K562 (cell line): ENCODE data around the gene MPC1. TPM values are rescaled to one million over a fixed set of nuclear protein-coding genes. Genes with fewer than 3 reads are reported as not detected.

Source experiments
- ATAC-seq: fragments of 200-7000 bp; cut with Tn5 transposase; 3 replicates; pipeline ENCODE4 v1.9.1; 2020; ENCODE audit warnings: moderate library complexity
- BruUV-seq: library from RNA; stranded (reverse); fragments of 400-500 nt; replicated peaks from 2 replicates; lab custom pipeline; 2021; lab: Mats Ljungman, UMichigan
- CTCF ChIA-PET: fragments of 300-600 bp; formaldehyde crosslinking; extraction: SDS; loops from one replicate; lab custom pipeline; 2021; ENCODE audit warnings: low intra/inter-chr PET ratio; lab: Yijun Ruan, JAX
- POLR2A ChIA-PET: fragments of 300-600, 350-650 bp; sonication (Branson Sonifier 250); formaldehyde crosslinking; extraction: SDS; loops from one replicate; lab custom pipeline; 2021; ENCODE audit warnings: antibody characterized with exemption, inconsistent platforms; lab: Yijun Ruan, JAX
- DNase-seq, 4 experiments: peaks; one replicate each; pipeline versions ENCODE4 v3.0.0 to v3.0.0-alpha.2; 2011 to 2018; ENCODE audit warnings: low spot score in 3 of 4, mixed read lengths in 3 of 4; ENCODE audit errors: extremely low read depth in 1 of 4
- FAIRE-seq: peaks from 2 replicates; lab custom pipeline; 2011; peaks lifted over from hg19 to GRCh38; lab: Jason Lieb, UNC
- H2AFZ ChIP-seq: 2 replicates; pipeline ENCODE4 v1.6.0; 2011; ENCODE audit warnings: low read depth, low read length, control low read depth, inconsistent platforms
- H3K27ac ChIP-seq: fragments of 200-600 bp; 3 replicates; pipeline ENCODE4 v1.8.0; 2011; ENCODE audit warnings: low read depth, mild to moderate bottlenecking, control low read depth, inconsistent platforms, low read length, moderate library complexity, mixed read lengths; ENCODE audit errors: extremely low read depth
- H3K27me3 ChIP-seq, 2 experiments: fragments of 300-600 bp in 1 of 2; 2 replicates in 1 of 2; 3 replicates in 1 of 2; pipeline versions ENCODE4 v1.6.0 to v1.8.0; 2011; ENCODE audit warnings: inconsistent platforms in 2 of 2, low read length in 2 of 2, mild to moderate bottlenecking in 1 of 2, mixed read lengths in 1 of 2, moderate library complexity in 1 of 2; ENCODE audit not compliant: control insufficient read depth in 2 of 2, insufficient read depth in 2 of 2
- H3K36me3 ChIP-seq: fragments of 300-600 bp; 3 replicates; pipeline ENCODE4 v1.8.0; 2011; ENCODE audit warnings: mild to moderate bottlenecking, low read length, inconsistent platforms; ENCODE audit not compliant: control insufficient read depth, insufficient read depth
- H3K4me1 ChIP-seq, 2 experiments: fragments of 200-600 bp in 1 of 2; replicated peaks in 1 of 2; 2 replicates in 1 of 2; 3 replicates in 1 of 2; pipeline versions ENCODE4 v1.5.1 to v1.8.0; 2011; ENCODE audit warnings: inconsistent platforms in 2 of 2, low read length in 2 of 2, mild to moderate bottlenecking in 1 of 2, mixed read lengths in 1 of 2, moderate library complexity in 1 of 2; ENCODE audit not compliant: control insufficient read depth in 2 of 2, insufficient read depth in 2 of 2
- H3K4me2 ChIP-seq: 2 replicates; pipeline ENCODE4 v1.6.1; 2011; ENCODE audit warnings: low read length, control low read depth, inconsistent platforms, mixed read lengths; ENCODE audit not compliant: insufficient read depth
- H3K4me3 ChIP-seq: fragments of 200-600 bp; sonication (generic), shearing (Covaris generic); 2 replicates; pipeline ENCODE4 v1.5.1; 2016; ENCODE audit warnings: control low read depth, inconsistent platforms
- H3K79me2 ChIP-seq: fragments of 200-600 bp; 3 replicates; pipeline ENCODE4 v1.8.0; 2011; ENCODE audit warnings: low read length, inconsistent platforms; ENCODE audit not compliant: control insufficient read depth, insufficient read depth
- H3K9ac ChIP-seq, 2 experiments: 2 replicates each; pipeline versions ENCODE4 v1.6.0 to v1.6.1; 2011; ENCODE audit warnings: low read depth in 2 of 2, low read length in 2 of 2, control low read depth in 1 of 2, inconsistent platforms in 1 of 2, mild to moderate bottlenecking in 1 of 2, mixed read lengths in 1 of 2; ENCODE audit not compliant: insufficient read depth in 1 of 2
- H3K9me1 ChIP-seq: one replicate; pipeline ENCODE4 v1.6.0; 2011; ENCODE audit warnings: inconsistent platforms, mild to moderate bottlenecking, low read length, moderate library complexity; ENCODE audit not compliant: control insufficient read depth, insufficient read depth
- H3K9me3 ChIP-seq: replicated peaks from 2 replicates; pipeline ENCODE4 v1.5.1; 2011; ENCODE audit warnings: low read depth, low read length, inconsistent platforms; ENCODE audit not compliant: control insufficient read depth, insufficient read depth
- H4K20me1 ChIP-seq: replicated peaks from 2 replicates; pipeline ENCODE4 v1.6.1; 2011; ENCODE audit warnings: low read length, inconsistent platforms, mixed read lengths; ENCODE audit not compliant: control insufficient read depth, insufficient read depth
- CCNT2 ChIP-seq: IDR thresholded peaks from 2 replicates; pipeline ENCODE4 v1.6.1; 2011; ENCODE audit warnings: borderline replicate concordance, low read depth, mild to moderate bottlenecking, moderate library complexity, mixed read lengths, low read length; ENCODE audit not compliant: insufficient read length; ENCODE audit errors: extremely low read depth
- CREM ChIP-seq: IDR thresholded peaks from 2 replicates; pipeline ENCODE4 v1.6.1; 2014; ENCODE audit warnings: antibody characterized with exemption, low read depth
- DIDO1 ChIP-seq: fragments of 450-650 bp; IDR thresholded peaks from 2 replicates; pipeline ENCODE4 v1.6.1; 2016; ENCODE audit warnings: low read depth, missing biosample characterization, missing genetic modification characterization
- GABPB1 ChIP-seq: sonication (generic); formaldehyde crosslinking; IDR thresholded peaks from 2 replicates; pipeline ENCODE4 v1.8.0; 2022; ENCODE audit warnings: mild to moderate bottlenecking, missing genetic modification reagents
- KAT8 ChIP-seq: fragments of 450-650 bp; IDR thresholded peaks from 2 replicates; pipeline ENCODE4 v1.6.1; 2016; ENCODE audit warnings: low read depth, mild to moderate bottlenecking
- RBM22 ChIP-seq: fragments of 200-400 bp; formaldehyde crosslinking; IDR thresholded peaks from 2 replicates; pipeline ENCODE4 v1.6.1; 2018; ENCODE audit warnings: low read length, low read depth; ENCODE audit not compliant: poor library complexity, severe bottlenecking
- SMAD2 ChIP-seq: fragments of 150-350 bp; IDR thresholded peaks from 2 replicates; pipeline ENCODE4 v1.6.1; 2014; ENCODE audit warnings: low read depth, mild to moderate bottlenecking, low read length
- SMAD4 ChIP-seq: fragments of 250-450 bp; sonication (Bioruptor Pico); conservative IDR thresholded peaks from 2 replicates; pipeline ENCODE4 v1.8.0; 2021; ENCODE audit warnings: inconsistent platforms, mild to moderate bottlenecking, moderate library complexity
- SMC3 ChIP-seq: conservative IDR thresholded peaks from 2 replicates; pipeline ENCODE4 v1.6.1; 2011; ENCODE audit warnings: low read depth, low read length, improper control_type of control experiment; ENCODE audit not compliant: insufficient read depth
- TSC22D4 ChIP-seq: fragments of 450-650 bp; IDR thresholded peaks from 2 replicates; pipeline ENCODE4 v1.6.1; 2016; ENCODE audit warnings: missing genetic modification characterization, missing biosample characterization, control low read depth
- ZNF146 ChIP-seq: IDR thresholded peaks from one replicate; pipeline ENCODE4 v1.6.1; 2018; ENCODE audit warnings: missing compliant biosample characterization; ENCODE audit not compliant: unreplicated experiment
- ZNF644 ChIP-seq: fragments of 200-800 bp; sonication (Bioruptor generic); IDR thresholded peaks from 2 replicates; pipeline ENCODE4 v1.6.1; 2016; ENCODE audit warnings: low read depth, missing genetic modification characterization, missing compliant biosample characterization
- WGBS: fragments of 100-300 bp; shearing (Covaris generic); methylation state at CpG from one replicate; pipeline ENCODE4 v1.1.6; 2016; ENCODE audit warnings: low coverage, mixed read lengths; ENCODE audit not compliant: insufficient coverage; ENCODE audit errors: missing lambda C conversion rate; 5-methylcytosine and 5-hydroxymethylcytosine counted together
- in situ Hi-C: fragments of 300-500 bp; cut with MboI; formaldehyde crosslinking; loops from 4 replicates; pipeline ENCODE4 v1.15.0; 2018; ENCODE audit warnings: inconsistent platforms, mixed read lengths
- intact Hi-C: fragments of 100-400 bp; cut with micrococcal nuclease; formaldehyde crosslinking; loops from 2 replicates; pipeline ENCODE4 v1.14.2; 2022
- polyA plus RNA-seq, 8 experiments: library from polyadenylated mRNA; depleted of rRNA in 4 of 8; stranded (reverse) in 5 of 8; unstranded in 3 of 8; fragments of >200 nt; fragmentation: Nextera tagmentation in 2 of 8; fragmentation: Illumina TruSeq in 1 of 8; extraction: Ambion mirVana in 2 of 8; extraction: Trizol in 1 of 8; gene quantifications; 2 replicates each; pipeline versions ENCODE4 v1.2.1 to v1.2.3, GENCODE V29; 2011 to 2014; ENCODE audit warnings: inconsistent platforms in 1 of 8, missing spikeins in 1 of 8
- total RNA-seq, 7 experiments: library from RNA; depleted of rRNA in 6 of 7; stranded (reverse); fragments of >200 nt in 6 of 7; fragmentation: Illumina TruSeq in 2 of 7; extraction: Trizol in 2 of 7; gene quantifications; 2 replicates each; pipeline versions ENCODE4 v1.2.1 to v1.2.3, GENCODE V29; 2011 to 2021; ENCODE audit warnings: low replicate concordance in 1 of 7
- TF ChIP-seq, protein P1 (sequence below), 2 experiments: fragments of 450-650 bp in 1 of 2; sonication (generic) in 1 of 2; formaldehyde crosslinking; conservative IDR thresholded peaks; 2 replicates each; pipeline versions ENCODE4 v1.4.0 to v1.8.1; 2020 to 2022; ENCODE audit warnings: mild to moderate bottlenecking in 1 of 2, missing genetic modification reagents in 1 of 2
- TF ChIP-seq, protein P2 (sequence below): fragments of 250-450 bp; sonication (Bioruptor Pico); IDR thresholded peaks from 2 replicates; pipeline ENCODE4 v1.4.0; 2020; ENCODE audit warnings: mild to moderate bottlenecking, moderate library complexity, borderline replicate concordance

MPC1 gene
- total and polyA plus RNA-seq, 9 of the 15 experiments (the other 6 are each of a cell fraction or from before 2014, with no cell fraction given): 78.6 to 185 (median 138) TPM

DNA sequence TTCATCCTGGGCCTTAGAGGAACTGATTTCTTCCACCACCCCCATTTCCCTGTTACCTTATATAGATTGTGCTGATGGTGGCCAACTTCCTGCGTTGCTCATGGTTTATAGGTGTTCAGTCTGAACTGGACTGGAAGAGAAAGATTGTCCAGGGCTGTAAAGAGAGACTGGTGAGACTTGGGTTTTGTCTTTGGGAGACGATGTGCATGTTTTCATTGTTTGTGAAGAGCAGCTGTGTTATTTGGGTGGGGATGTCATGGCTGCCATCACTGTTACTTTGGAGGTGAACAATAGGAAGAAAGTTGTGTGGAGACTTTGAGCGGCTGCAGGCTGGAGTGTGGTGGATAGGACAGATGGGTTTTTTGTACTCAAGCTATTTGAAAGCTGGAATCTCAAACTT is 15.6 kb upstream of the MPC1 start:
- in situ Hi-C loops: no loop called here
- POLR2A ChIA-PET: interaction anchor here (0.8 to 2.1 kb wide), 3 partner anchors 18 to 41 kb away, joined by 3 to 4 read pairs (median 3); no protein-coding TSS in a partner anchor

DNA sequence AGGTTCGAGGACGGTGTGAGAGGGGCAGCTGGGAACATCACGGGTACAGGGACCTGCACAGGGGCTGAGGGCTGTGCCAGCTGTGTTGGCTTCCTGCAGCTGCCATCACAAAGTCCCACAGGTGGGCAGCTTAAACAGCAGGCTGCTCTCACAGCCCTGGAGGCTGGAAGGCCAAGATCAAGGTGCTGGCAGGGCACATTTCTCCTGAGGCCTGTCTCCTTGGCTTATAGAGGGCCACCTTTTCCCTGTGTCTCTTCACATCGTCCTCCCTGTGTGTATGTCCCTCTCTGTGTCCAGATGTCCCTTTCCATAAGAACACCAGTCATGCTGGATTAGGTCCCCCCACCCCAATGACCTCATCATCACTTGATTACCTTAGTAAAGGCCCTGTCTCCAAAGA is 15.1 kb upstream of the MPC1 start:
- ChIA-PET CTCF (interaction anchor here (1.0 kb wide), 1 partner anchor 122 kb away, joined by 3 read pairs; no protein-coding TSS in a partner anchor), POLR2A (interaction anchor here (0.8 kb wide), 1 partner anchor 41 kb away, joined by 3 read pairs; no protein-coding TSS in a partner anchor)
- Histone ChIP-seq H3K27me3 (peaks cover 37 to 72% of the 10 kb centered on the region in 2 experiments), H3K79me2 (no peaks in the 10 kb centered on the region), H3K4me1 (peaks cover 0 to 10% of the 10 kb centered on the region in 2 experiments; a peak in 1 of 5 replicates), H2AFZ (no peak overlapping the region), H4K20me1 (no peaks in the 10 kb centered on the region), H3K9me3 (no peaks in the 10 kb centered on the region), H3K9ac (no peak overlapping the region), H3K4me2 (no peak overlapping the region), H3K36me3 (no peaks in the 10 kb centered on the region), H3K27ac (no peak overlapping the region), H3K4me3 (no peak overlapping the region), H3K9me1 (no peaks in the 10 kb centered on the region)
- FAIRE-seq (no peak), ATAC-seq (no peak), DNase-seq (no peak)
- 2% methylated on average over 4 of the region's 4 CpGs for WGBS
- in situ Hi-C loops: no loop called here
- intact Hi-C loops: no loop called here
- no TSS peak for BruUV-seq
- no peak for TF ChIP-seq SMC3
- TF ChIP-seq CREM: no peak
- TF ChIP-seq ZNF644 (tag): no peak
- no peak for TF ChIP-seq CCNT2
- TF ChIP-seq, protein P1, sequence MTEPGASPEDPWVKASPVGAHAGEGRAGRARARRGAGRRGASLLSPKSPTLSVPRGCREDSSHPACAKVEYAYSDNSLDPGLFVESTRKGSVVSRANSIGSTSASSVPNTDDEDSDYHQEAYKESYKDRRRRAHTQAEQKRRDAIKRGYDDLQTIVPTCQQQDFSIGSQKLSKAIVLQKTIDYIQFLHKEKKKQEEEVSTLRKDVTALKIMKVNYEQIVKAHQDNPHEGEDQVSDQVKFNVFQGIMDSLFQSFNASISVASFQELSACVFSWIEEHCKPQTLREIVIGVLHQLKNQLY (CRISPR knock-in tag; conservative IDR thresholded peaks at IDR 0.05): no peak
- no peak for TF ChIP-seq KAT8
- TF ChIP-seq, protein P2, sequence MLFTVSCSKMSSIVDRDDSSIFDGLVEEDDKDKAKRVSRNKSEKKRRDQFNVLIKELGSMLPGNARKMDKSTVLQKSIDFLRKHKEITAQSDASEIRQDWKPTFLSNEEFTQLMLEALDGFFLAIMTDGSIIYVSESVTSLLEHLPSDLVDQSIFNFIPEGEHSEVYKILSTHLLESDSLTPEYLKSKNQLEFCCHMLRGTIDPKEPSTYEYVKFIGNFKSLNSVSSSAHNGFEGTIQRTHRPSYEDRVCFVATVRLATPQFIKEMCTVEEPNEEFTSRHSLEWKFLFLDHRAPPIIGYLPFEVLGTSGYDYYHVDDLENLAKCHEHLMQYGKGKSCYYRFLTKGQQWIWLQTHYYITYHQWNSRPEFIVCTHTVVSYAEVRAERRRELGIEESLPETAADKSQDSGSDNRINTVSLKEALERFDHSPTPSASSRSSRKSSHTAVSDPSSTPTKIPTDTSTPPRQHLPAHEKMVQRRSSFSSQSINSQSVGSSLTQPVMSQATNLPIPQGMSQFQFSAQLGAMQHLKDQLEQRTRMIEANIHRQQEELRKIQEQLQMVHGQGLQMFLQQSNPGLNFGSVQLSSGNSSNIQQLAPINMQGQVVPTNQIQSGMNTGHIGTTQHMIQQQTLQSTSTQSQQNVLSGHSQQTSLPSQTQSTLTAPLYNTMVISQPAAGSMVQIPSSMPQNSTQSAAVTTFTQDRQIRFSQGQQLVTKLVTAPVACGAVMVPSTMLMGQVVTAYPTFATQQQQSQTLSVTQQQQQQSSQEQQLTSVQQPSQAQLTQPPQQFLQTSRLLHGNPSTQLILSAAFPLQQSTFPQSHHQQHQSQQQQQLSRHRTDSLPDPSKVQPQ: no peak

More for the DNA sequence above, 15.6 kb upstream of the MPC1 start:
- DNase-seq: no peak
- intact Hi-C loops: no loop called here
- no peak for FAIRE-seq
- TF ChIP-seq ZNF146 (CRISPR knock-in tag) (no peak), RBM22 (no peak), DIDO1 (tag) (no peak), SMAD2 (no peak), GABPB1 (no peak), TSC22D4 (tag) (no peak), SMAD4 (CRISPR knock-in tag) (no peak)
- TF ChIP-seq, all 486 proteins: peak for 0
- no peak overlapping the region for H3K9ac ChIP-seq
- 4% methylated on average over 3 of the region's 3 CpGs for WGBS
- H3K4me3 ChIP-seq: no peak overlapping the region
- no peaks in the 10 kb centered on the region for H3K9me1 ChIP-seq
- ATAC-seq: no peak
- H3K4me2 ChIP-seq: no peak overlapping the region
- CTCF ChIA-PET: interaction anchor here (1.0 to 1.2 kb wide), 2 partner anchors 123 to 125 kb away, joined by 3 read pairs; no protein-coding TSS in a partner anchor
- no peaks in the 10 kb centered on the region for H3K36me3 ChIP-seq
- H3K4me1 ChIP-seq: peaks cover 0 to 6% of the 10 kb centered on the region in 2 experiments; a peak in 1 of 5 replicates
- no peaks in the 10 kb centered on the region for H3K9me3 ChIP-seq
- BruUV-seq: no TSS peak
- H2AFZ ChIP-seq: no peak overlapping the region
- no peak overlapping the region for H3K27ac ChIP-seq
- peaks cover 34 to 67% of the 10 kb centered on the region in 2 experiments for H3K27me3 ChIP-seq
- no peaks in the 10 kb centered on the region for H3K79me2 ChIP-seq
- H4K20me1 ChIP-seq: no peaks in the 10 kb centered on the region
